SH-SY5Y (cell line): ENCODE measurements around the gene NRG4.

Source experiments
- GATA2 ChIP-seq: IDR thresholded peaks from 2 replicates; pipeline ENCODE4 v1.6.1; 2011; ENCODE audit warnings: mild to moderate bottlenecking, low read depth, low read length
- GATA3 ChIP-seq: IDR thresholded peaks from 2 replicates; pipeline ENCODE4 v1.6.1; 2011; ENCODE audit warnings: low read depth, mild to moderate bottlenecking, low read length, moderate library complexity

Gene NRG4, protein sequence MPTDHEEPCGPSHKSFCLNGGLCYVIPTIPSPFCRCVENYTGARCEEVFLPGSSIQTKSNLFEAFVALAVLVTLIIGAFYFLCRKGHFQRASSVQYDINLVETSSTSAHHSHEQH

DNA sequence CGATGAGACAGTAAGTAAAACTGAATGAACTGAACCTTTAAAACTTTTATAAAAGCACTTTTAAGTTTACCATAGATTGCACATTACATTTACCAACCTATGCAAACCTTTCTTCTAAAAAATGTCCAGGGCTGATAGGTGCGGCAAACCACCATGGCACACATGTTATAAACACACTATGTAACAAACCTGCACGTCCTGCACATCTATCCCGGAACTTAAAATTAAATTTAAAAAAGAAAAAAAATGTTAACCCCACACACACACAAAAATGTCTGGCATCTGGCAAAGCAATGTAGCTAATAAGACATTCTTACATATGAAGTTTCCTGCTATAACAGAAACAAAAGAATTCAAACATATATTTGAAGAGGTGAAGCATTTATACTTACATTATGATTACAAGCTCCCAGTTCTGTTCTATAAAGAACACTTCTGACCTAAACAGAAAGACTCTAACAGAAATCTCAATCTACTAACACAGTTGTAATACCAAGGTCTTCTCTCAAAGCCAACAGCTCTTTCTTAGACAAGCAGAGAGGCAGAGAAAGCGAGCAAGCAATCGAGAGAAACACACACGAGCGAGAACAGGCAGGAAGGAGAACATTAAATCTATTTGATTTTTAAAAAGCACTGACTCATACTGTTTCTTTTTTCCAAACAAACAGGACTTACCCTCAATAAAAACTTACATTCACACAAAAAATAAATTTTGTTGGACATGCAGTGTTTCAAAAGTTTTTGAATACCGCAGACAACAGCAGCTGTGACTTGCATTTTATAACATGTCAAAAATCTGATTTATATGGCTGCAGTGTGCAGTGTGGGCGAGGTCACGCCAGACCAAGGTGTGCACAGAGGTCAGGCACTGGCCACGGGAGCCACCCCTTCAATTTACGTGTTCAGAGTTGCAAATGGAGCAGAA lies at the start of gene NRG4:
Gene NRG4, minus strand, starts transcription at position 798 of the 925 bp plus-strand sequence. CDS start 1,194 bp downstream, outside the sequence.
- no peak for TF ChIP-seq GATA2
- no peak for TF ChIP-seq GATA3

DNA sequence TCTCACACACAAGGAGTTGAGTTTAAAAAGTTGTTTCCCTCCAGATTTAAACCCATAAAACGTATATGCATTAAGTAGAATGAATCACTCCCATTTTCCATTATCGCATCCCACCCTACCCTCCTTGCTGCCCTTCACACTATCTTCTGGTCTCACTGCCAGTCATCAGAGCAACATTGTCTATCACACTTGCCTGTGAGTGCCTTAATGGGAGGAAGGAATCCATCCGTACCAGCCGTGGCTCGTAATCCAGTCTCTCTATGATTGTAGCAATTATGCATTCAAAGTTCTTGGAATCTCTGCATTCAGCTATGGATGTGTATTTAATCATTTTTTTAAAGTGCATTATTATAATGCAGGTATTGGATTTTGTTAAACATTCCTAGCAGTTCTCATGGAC lies 49.5 kb upstream of the NRG4 start:
- TF ChIP-seq GATA3 = no peak

- TF ChIP-seq GATA2 = no peak
- no peak for TF ChIP-seq GATA3
These were observed 48.1 kb upstream of the NRG4 start for GRCh38 chr15:76060118-76060989.

DNA sequence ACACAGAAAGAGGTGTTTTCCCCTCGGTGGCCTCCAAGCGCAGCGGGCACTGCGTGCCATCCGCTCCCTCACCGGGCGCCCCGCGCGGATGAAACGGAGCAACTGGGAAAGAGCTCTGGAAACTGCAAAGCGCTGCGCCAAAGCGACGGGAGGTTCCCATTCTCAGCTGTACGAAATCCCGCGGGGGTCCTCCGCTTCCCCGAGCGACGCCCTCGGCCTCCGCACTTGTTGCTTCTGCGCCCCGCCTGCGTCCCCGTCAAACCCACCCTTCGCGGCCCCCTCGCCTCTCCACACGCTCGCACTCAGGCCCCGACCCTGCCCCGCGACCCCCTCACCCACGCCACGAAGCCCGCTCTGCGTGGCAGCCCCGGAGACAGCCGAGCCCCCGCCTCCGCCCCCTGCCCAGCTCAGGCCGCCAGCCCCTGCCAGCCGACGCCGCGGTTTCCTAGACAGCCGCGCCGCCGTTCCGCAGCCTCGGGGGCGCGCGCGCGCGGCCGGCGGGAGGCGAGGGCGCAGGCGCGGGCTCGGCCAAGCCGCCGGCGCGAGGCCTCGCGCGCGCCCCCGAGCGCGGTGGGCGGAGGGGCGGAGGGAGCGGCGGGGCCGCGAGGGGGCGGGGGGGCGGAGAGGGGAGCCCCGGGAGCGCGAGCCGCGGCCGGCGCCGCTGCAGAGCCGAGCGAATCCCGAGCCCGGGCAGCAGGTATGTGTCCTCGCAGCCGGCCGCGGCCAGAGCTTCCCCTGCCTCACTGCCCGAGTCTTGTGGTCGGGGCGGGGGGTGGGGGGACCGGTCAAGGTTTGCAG lies 47.3 kb upstream of the NRG4 start, which contains the start of gene TMEM266:
Gene TMEM266, plus strand, starts transcription at position 666 of the 798 bp plus-strand sequence. CDS start 74,279 bp downstream, outside the sequence.
- TF ChIP-seq GATA2 (no peak), GATA3 (no peak)

DNA sequence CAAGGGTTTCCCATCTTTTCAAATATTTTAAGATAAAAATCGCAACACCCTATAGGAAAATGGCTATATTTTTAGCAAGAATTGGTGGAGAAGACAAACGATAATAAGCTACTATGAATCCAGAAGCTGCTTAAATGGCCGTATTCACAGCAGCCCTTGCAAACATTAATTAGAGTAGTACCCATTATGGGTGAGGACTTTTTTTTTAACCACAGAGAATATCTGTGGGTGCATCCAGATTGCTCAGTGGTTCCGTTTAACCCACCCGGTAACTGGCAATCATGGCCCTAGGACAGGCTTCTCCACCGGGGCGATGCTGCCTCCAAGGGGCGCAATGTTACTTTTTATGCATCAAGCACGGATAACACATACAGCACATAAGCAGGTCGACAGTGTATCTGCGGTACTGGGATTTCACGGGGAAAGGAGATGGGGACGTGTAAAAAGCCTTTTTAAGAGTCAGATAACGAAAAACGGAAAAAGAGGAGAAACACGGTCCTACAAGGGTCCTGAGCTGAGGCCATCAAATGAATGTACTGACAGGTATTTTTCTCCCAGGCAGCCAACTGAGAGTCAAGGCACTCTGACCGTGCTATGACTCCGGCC lies 46.6 kb upstream of the NRG4 start:
- TF ChIP-seq GATA2 = no peak
- TF ChIP-seq GATA3 = no peak

- TF ChIP-seq GATA3 (no peak), GATA2 (no peak)
These were observed 45.2 kb upstream of the NRG4 start for GRCh38 chr15:76057332-76058000.

DNA sequence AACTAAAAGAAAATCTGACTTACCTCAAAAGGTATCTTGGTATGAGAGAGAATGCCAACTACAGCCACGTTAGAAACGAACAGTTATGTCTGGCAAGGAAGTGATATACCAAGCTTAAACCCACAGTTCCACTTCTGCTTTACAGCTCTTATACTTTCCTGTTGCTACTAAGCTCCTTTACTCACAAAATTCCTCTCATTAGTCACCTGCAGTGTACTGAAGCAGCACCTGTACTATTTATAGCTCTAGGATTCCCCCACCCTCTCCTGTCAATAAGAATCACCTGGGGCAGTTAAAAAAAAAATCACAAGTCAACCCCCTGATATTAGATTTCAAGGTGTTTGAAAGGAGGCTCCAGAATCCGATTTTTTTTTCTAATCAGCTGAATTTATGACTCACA lies 44.7 kb upstream of the NRG4 start:
- TF ChIP-seq GATA2 (no peak), GATA3 (no peak)

GRCh38 chr15:76038512-76038911 lies 26.3 kb upstream of the NRG4 start:
- TF ChIP-seq GATA2 = no peak
- TF ChIP-seq GATA3 = no peak

DNA sequence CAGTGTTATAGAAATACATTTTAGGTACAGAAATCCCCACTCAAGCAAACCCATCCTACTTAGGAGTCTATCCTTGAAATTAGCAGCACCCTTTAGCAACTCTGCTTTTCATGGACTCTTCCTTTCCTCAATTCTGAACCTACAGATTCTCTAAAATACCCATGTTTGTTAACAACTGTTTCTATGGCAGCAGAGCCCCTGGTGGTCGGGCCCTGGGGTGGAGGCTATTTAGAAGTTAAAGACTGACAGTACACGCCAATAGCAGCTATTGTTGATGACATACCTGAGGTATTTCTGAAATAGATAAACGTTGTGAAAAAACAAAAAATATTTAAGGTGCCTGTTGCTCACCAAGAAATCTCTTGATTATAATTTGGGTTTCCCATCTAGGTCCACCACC lies 23.4 kb upstream of the NRG4 start:
- TF ChIP-seq GATA3 = no peak

DNA sequence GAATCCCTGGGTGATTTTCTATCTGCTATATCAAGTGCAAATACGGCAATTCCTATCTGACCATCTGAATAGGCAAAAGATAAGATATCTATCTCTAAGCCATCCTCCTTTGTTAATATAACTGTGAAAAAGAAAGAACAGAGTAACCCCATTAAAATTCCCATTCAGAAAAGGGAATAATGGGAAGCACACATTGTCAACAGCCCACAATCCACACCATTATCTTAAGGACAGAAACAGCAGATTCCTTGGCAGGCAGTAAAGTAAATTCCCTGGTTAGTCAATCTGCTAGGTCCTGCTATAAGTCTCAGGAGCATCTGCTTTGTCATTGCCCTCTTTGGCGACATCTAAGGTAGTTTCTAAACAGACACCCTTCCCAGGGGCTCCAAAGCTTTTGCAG lies 21.9 kb upstream of the NRG4 start:
- TF ChIP-seq GATA3 (no peak), GATA2 (no peak)

DNA sequence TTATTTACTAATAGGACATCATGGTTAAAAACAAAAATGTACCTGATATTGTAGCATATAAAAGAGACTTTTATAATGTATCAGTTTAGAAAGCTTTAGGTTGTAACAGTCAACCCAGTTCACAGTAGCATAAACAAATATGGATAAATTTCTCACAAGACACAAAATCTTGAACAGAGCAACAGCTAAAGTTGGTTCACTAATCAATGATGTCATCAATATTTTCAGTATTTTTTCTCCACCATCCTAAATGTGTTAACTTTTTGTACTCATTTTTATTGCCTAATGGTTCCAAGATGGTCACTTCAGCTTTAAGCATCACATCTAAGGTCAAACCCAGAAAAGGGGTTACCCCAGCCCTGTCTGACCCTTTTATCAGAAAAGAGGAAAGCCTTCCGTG lies 21.2 kb upstream of the NRG4 start:
- TF ChIP-seq GATA3 = no peak
- TF ChIP-seq GATA2 = no peak

- TF ChIP-seq GATA3 = no peak
- no peak for TF ChIP-seq GATA2
These were observed 19.8 kb upstream of the NRG4 start for GRCh38 chr15:76032046-76032445.

GRCh38 chr15:76024021-76024768 lies 12.0 kb upstream of the NRG4 start:
- no peak for TF ChIP-seq GATA2
- no peak for TF ChIP-seq GATA3
